ENCODE data around the gene VCAN.

Gene VCAN

DNA sequence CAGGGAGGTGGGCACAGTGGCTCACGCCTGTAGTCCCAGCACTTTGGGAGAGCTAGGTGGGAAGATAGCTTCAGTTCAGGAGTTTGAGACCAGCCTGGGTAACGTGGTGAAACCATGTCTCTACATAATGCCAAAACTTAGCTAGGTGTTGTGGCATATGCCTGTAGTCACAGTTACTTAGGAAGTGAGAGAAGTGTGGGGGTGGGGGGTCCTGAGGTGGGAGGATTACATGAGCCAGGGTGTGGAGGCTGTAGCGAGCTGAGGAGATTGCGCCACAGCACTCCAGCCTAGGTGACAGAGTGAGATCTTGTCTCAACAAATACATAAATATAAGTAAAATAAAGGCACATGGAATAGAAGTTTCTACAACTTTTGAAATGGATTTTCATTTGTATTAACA is 23.1 kb downstream of the VCAN start:
- DNase-seq (ENCODE audit: low read depth in 2 of 2), result no peak

DNA sequence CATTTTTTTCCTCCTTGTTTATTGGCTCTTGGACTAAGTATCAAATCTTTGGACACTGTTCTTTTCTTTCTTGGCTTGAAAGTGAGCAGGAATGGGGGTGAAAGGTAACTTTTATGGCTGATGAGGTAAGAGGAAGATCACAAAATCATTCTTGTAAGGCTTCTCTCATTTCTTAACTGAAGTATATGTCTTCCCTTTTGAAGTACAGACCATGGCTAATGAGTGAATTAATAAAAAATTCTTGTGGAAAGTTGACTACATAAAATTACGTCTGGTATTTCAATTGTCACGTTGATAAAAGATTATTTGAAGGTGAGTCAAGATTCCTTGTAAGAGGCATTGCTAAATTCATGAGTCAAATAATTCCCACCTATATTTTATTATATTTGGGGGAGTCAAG is 25.1 kb downstream of the VCAN start:
- DNase-seq (ENCODE audit: low read depth in 2 of 2), result no peak

GRCh38 chr5:83498585-83498984 is 27.0 kb downstream of the VCAN start:
- no peak for DNase-seq (ENCODE audit: low read depth in 2 of 2)

DNA sequence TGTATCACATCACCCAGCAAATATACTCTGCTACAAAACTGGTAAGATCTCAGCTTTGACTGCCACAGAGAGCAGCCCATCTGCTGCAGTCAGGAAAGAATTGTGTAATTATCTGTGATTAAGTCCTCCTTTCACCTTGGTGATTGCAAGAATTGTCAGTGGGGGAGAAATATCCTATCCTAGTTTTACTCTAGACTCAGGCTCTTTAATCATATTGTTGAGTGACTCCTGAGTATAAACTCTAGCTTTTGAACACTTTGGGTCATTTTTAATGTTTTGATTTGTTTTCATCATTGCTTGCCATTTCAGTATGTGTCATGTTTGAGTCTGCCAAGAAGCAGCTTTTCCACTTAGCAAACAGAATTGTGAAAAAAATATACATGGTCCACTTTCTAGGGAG is 32.1 kb downstream of the VCAN start:
- no peak for DNase-seq (ENCODE audit: low read depth in 2 of 2)

GRCh38 chr5:83507431-83507830 is 35.9 kb downstream of the VCAN start:
- DNase-seq (ENCODE audit: low read depth in 2 of 2), result no peak

GRCh38 chr5:83509540-83509939 is 38.0 kb downstream of the VCAN start:
- DNase-seq (ENCODE audit: low read depth in 2 of 2), result no peak

DNA sequence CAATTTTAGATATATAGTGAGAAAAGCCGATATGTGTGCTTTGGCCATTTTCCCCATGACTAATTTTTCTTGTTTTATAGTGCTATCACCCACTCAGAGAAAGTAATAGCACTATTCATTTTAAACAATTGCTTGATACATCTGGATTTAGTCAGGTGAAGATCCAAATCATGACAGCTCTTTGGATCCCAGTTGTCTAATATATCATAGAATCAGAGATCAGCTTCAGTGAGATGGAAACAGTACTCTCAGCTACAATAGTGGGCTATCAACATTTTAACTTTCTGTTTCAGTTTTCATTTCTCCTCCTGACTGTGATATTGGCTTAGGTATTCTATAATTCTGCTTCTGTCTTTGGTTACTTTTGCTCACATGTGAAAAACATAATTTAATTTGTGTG is 38.7 kb downstream of the VCAN start:
- no peak for DNase-seq (ENCODE audit: low read depth in 2 of 2)

GRCh38 chr5:83512061-83512745 is 40.7 kb downstream of the VCAN start:
- DNase-seq (ENCODE audit: low read depth in 2 of 2), result no peak

- DNase-seq (ENCODE audit: low read depth in 2 of 2), result no peak
Measured at GRCh38 chr5:83513081-83513480, 41.5 kb downstream of the VCAN start.

DNA sequence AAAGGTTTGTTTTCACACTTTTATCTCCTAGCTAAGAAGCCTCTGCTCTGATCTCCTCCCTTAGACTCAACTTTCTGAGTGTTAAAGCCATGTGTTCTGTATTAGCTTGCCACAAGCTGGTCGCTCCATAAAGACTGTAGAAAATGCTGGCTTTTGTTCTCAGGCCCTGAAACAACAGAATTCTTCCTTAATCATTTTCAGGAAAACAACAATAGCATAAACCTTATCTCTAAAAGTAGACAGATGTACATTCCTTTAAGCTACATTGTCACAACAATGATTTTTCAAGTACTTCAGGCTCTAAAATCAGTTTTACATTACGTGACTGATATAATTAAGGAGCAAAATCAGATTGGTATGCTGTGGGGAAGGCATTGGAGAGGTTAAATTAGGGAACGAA is 41.9 kb downstream of the VCAN start:
- no peak for DNase-seq (ENCODE audit: low read depth in 2 of 2)

DNA sequence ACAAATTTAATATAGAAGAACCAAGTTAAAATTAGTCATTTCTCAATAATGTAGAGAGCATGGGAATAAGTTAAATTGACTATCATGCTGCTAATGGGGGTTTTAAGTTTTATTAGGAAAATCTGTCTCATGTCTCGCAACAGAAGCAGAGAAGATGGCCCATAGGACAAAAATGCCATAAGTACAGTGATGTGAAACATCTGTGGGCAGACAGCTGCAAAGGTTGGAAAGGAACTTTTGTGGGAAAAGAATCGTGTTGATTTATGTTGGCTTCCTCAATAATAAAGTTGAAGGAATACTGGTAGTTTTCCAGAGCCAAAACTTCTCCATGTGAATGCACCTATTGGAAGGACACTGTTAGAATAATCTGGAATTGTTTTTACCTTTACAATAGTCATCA is 44.8 kb downstream of the VCAN start:
- DNase-seq (ENCODE audit: low read depth in 2 of 2), result no peak

GRCh38 chr5:83517072-83517687 is 45.6 kb downstream of the VCAN start:
- DNase-seq (ENCODE audit: low read depth in 2 of 2), result no peak

- DNase-seq (ENCODE audit: low read depth in 2 of 2), result no peak
Measured at GRCh38 chr5:83517688-83518085, 46.1 kb downstream of the VCAN start.

GRCh38 chr5:83518319-83519061 is 46.9 kb downstream of the VCAN start:
- DNase-seq (ENCODE audit: low read depth in 2 of 2), result no peak

DNA sequence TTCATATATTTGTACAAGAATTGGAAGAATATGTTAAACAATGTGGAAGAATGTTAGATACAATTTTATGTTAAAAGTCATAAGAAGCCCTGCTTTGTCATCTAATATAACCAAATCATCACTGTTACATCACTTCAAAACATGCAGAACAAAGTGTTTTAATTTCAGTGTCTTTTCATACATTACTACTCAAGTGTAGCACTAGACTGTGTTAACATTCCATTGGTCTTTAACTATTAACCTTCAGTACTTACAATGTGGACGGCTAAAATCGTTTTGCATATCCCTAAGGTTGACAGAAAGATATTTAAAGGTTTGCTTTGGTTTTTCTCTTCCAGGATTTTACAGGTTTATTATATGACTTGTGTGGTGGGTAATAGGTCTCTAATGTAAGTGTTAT is 50.9 kb downstream of the VCAN start:
- DNase-seq (ENCODE audit: low read depth in 2 of 2), result no peak

- DNase-seq (ENCODE audit: low read depth in 2 of 2), result no peak
Measured at GRCh38 chr5:83523929-83524328, 52.4 kb downstream of the VCAN start.

DNA sequence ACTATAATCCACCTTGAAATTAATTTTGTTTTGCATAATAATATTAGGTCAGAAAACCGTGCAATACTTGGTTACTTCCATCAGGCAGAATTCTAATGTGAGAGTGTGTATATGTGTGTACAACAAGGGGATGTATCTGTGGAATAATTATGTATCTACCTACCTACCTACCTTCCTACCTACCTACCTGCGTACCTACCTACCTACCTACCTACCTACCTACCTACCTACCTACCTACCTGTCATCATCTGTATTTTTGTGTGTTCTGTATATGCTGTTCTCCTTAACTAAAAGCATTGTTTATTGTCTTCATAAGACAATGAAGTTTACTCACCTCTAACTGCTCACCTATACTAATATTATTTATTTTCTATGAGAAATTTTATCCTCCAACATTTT is 52.8 kb downstream of the VCAN start:
- DNase-seq (ENCODE audit: low read depth in 2 of 2), result no peak

- no peak for DNase-seq (ENCODE audit: low read depth in 2 of 2)
Measured at GRCh38 chr5:83524991-83525390, 53.4 kb downstream of the VCAN start.

DNA sequence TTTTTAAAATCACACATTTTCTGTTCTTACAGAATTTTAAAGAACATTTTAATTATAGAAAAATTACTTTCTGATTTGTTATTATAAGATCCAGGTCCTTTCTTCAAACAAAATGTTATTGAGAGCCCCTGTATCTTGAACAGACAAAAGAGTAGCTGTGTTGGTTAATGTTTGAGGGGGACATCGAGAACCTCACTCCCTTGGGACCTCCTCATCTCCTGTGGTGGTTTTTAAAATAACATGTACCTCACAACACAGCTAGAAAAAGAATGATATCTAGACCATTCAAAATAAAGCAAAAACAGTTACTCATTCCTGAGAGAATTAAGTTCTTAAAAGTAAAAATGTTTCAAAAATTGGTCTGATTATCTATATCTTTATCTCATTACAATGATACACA is 54.7 kb downstream of the VCAN start:
- DNase-seq (ENCODE audit: low read depth in 2 of 2), result no peak

DNA sequence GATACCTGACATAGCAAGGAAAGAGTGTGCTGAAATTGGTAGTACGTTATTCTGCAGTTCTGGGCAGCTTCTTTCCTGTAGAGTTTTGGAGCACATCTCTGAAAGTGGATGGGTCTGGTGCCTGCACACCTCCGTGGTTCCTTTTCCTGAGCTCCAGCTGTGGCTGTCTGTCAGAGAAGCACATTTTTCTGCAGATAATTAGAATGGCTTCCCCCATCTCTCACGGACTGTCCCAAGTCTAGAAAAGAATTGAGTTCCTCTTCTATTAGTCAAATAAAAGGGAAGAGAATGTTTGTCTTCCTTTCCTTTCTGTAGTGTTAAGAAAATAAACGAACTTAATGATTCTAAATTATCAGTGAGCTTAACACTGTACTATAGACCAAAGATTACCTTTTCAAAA is 55.7 kb downstream of the VCAN start:
- no peak for DNase-seq (ENCODE audit: low read depth in 2 of 2)

DNA sequence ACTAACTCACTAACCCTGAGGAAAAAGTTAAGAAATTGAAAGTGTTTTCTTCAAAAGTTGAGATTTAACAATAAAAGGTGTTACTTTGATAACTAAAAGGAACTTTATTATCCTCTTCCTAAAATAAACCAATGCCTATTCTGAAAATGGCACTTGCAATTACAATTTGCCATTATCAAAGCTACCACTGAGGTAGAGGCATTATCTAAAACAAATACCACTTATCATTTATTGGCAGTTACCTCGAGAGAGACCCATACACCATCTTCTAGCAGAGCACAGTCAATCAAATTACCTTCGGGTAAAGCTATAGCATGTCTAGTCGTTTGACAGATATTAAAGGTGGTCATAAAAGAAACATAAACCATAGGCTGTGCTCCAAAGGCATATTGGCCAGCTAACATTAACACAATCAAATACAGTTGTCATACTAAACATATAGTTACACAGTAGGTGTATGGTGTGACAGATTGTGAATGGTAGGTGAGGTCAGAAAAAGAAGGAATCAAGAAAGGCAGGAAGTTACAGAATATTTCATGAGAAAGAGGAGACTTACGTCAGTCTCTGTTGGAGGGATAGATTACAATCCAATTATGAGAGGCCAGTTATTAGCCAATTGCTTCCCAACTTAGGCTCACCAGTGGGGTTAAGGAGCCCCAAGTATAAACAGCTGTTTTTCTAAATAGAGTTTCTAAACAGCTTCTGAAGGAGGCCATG is 56.3 kb downstream of the VCAN start:
- DNase-seq (ENCODE audit: low read depth in 2 of 2), result no peak

- no peak for DNase-seq (ENCODE audit: low read depth in 2 of 2)
Measured at GRCh38 chr5:83528439-83528769, 56.9 kb downstream of the VCAN start.

GRCh38 chr5:83530193-83530592 is 58.6 kb downstream of the VCAN start:
- DNase-seq (ENCODE audit: low read depth in 2 of 2), result no peak
